GM21381 (cell line): ENCODE data around the gene HIGD2A.
"Not testable (repeated sequence)": the region's sequence is repeated elsewhere in the genome, so short reads cannot be mapped to it uniquely, and the experiment has no call there.

Experiments used
- ATAC-seq: cut with Tn5 transposase; IDR thresholded peaks from one replicate; pipeline ENCODE4 v1.9.1; 2021; ENCODE audit warnings: mild to moderate bottlenecking, moderate library complexity; ENCODE audit not compliant: unreplicated experiment

HIGD2A gene

DNA sequence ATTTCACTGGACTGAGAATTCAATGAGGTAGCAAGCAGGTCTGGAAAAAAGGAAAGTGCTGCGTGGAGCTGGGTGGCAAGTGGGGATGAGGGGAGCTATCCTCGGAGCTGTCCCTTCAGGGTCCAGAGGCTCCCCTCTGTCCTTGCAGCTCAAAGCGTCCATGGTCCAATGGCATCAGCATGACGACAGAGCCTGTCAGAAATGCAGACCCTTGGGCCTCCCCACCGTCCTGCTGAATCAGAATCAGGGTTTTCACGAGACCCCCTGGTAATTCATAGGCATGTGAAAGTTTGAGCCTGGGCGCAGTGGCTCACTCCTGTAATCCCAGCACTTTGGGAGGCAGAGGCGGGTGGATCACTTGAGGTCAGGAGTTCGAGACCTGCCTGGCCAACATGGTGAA is 5.5 kb downstream of the HIGD2A start:
- ATAC-seq: no peak

DNA sequence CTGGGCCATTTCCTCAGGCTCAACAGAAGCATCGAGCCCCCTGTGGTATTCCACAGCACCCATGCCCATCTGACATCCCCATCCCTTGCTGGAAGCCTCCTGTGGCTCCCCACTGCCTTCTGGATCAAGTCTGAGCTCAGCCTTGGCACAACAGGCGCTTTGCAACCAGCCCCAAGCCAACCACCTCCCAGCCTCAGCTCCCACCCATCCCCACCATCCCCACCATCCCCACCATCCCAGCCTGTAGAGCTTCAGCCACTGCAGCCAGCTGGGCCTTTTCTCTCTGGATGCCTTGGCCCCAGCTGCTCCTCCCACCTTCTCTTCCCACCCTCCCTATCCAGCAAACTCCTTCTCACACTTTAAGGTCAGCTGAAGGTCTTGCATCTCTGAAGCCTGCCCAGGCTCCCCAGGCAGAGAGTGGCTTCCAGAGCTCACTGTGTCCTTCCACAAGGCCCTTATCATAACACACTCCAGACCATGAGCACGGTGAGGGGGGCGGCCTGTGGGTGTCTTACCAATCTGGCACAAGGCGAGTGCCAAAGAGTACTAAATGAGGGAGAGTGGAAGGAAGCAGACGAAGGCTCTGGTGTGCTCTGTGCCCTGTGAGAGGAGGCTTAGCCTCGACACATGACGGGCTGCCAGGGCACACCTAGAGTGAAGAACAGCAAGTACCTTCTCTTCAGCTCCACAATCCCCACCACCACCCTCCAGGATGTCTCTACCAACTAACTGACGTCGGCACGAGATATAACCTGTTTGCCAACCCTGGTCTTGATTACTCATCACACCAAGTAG is 6.5 kb downstream of the HIGD2A start:
- no peak for ATAC-seq

DNA sequence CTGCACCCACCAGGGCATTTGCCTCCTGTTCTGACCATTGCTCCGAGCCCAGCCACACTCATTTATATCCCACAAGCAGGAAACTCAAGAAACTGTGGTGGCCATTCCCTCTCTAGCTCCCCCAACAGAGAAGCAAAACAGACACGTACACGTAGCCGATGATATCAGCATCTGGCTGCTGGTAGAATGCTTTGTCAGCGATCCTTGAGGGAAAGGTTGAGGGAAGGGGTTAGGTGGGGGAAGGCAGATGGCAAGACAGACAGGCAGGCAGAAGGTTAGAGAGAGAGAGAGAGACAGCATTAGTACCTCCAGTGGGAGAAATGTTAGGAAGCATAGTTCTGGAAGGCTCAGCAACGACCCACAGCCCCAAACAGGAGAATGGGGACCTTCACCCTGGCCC is 7.8 kb downstream of the HIGD2A start:
- ATAC-seq: no peak

DNA sequence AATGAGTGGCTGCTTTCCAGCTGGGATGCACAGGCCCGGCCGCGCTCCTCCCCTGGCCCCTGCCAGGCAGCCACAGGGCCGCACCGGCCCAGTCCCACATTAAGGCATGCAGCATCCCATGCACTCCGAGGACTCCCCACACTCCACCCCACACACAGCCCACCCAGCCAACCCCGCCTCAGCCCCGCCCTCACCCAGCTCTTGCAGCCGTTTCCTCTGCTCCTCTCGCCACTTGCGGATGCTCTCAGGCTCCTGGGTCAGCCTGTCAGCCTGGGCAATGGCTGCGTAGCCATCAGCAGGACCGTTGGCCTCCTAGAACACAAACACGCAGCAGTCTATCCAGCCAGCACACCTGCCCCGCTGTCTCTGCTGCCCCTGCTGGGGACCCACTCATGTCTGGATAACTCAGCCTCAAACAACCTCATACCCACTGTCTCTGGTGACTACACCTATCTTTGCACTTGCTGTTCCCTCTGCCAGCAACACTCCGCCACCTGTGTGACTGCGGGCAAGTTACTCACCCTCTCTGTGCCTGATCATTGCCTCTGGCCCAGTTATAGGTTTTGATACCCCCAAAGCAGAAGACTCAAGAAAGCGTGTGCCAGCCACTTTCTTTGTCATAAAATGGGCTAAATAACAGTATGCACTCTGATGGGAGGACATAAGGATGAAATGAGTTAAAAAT is 9.3 kb downstream of the HIGD2A start:
- no peak for ATAC-seq

DNA sequence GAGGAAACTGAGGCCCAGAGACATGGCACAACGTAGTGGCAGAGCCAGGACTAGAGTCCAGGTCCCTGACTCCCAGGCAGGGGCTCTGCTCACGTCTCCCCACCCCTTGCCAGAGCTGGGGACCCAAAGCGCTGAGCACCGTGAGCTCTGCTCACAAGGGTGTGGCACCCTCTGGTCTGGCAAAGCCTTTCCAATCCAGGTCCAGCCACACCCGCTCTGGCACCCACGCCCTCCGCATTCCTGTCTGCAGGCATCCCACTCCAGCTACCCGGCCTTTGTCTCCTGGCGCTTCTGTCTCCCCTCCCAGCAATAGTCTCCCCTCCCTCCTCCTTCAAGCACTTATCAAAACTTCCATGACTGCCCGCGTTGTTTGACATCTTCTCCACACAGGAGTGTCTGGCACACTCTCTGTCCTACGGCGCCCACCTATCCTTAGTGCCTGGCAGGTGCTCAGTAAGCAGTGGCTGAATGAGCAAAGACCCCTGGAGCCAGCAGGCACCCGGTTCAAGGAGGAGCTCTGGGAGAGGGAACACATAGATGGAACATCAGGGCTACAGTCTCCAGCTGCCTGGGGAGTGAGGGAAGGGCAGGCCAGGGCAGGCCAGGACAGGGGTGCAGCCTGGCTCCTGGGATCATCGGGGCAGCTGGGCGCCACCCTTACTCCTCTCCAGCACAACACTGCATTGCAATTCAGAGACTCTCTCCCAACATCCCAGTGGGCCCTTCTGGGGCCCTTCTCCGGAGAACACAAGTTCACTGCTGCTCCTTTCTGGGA is 12.0 kb downstream of the HIGD2A start:
- no peak for ATAC-seq

DNA sequence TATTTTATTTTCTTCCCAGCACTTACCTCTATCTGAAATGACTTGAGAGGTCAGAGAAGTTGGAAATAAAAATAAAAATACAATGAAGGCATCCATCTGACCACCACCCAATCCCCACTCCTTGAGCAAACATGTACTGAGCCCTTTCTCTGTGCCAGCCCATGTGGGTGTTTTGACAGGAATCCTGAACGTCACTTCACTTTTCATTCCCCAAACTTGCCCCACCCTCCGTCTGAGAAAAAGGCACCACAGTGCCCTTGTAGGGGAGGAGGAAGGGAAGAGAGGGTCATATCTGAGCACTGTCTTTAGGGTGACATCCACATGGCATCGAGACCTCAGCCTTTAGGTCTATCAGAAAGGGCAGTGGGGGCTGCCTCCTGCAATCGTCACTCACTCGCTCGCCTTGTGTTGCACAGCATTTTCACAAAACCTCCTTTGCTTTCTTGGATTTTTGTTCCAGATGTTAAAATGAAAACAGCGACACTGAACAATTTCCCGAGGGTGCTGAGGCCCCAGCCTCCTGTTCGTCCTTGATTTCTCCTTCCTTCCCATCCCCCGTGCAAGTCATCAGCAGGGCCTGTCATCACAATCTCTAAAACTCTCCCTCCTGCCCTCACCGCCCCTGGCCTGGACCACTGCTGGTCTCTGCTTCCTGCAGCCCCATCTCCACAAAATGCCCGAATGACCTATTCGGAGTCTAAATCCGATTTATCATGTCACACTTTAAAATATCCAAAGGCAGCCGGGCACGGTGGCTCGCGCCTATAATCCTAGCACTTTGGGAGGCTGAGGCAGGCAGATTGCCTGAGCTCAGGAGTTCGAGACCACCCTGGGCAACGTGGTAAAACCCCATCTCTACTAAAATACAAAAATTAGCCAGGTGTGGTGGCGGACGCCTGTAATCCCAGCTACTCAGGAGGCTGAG is 13.0 kb downstream of the HIGD2A start:
- ATAC-seq: no peak

DNA sequence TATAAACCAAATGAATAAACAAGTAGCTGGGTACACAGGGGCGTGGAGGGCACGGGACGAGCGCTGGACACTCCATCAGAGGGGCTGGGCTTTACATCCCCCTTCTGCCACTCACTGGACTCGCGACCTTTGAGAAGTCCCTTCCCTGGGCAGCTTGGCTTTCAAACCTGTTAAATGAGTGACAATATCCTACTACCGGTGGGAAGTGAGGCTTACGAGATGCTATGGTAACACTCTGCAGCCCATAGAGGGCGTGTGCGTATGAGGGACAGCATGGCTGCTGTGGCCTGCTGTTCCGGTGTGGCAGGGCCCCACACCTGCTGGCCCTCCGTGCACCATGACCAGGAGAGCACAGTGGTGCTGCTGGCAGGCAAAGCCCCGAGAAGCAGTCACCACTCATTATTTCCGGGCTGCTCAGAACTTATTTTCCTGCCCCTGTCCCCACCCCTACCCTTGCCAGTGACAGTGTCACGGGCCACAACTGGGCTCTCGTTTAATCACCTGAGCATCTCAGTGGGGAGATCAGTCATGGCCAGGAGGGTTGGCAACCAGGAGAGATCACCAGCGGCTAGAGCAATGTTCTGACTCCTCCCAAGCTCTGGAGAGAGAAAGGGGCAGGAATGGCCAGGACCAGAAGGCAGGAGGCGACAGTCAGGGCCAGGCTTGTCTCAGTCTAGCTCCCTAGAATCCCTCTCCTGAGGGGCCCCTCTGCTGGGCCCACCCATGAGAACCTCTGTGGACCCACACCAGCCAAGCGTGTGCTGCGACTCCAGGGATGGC is 17.3 kb downstream of the HIGD2A start:
- no peak for ATAC-seq

DNA sequence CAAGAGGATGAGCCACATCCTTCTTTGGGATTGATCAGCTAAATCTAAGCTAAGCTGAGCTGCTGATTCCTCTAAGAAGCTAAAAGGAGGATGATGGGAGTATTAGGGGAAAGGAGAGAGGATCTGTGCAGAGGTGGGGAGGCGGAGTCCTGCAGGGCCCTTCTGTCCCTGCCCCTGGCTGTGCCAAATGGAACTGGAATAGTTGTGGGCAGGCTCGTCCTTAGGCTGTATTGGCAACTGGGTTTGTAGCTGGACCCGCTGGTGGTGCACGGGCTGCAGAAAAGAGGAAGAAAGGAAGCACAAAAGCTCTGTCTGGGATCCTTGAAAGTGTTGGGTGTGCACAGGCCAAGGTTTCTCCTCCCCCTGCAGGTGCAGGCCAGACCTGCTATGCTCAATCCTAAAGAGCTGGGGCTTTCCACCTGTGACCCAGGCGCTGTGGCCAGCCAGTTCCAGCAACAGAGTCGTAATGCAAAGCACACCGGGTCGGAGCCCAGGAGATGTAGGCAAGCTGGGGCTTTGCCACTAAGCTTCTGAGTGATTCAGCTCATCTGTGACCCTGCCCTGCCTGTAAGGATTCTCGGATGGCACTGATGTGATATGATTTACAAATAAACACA is 18.0 kb downstream of the HIGD2A start:
- no peak for ATAC-seq

DNA sequence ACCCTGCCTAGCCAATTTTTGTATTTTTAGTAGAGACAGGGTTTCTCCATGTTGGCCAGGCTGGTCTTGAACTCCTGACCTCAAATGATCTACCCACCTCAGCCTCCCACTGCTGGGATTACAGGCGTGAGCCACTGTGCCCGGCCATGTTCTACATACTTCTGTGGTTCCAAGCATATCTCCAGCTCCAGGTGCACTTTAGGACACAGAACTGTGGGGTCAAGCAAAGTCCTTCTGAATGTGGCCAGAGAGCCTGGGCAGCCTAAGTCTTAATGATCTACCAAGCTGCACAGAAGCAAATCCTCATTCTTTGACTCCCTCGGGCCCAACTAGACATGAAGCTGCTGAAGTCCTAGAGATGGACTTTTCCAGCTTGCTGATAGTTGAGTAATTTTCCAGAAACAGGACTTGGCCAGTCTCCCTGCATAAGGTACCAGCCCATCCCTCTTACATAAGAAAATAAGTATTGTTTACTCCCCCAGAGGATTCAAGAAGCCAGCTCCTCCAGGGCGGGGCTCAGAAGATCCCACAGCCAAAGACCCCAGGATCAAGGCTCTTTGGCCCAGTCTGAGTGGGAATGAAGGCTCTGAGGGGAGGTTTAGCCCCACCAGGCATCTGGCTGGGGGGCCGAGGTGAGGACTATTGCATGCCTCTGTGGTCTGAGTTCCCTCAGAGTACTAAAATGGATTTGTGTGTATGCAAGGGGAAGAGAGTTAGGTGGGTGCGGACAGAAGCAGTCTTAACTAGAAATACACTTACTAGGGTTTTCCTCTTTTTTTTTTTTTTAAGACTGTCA is 19.1 kb downstream of the HIGD2A start:
- ATAC-seq: no peak

DNA sequence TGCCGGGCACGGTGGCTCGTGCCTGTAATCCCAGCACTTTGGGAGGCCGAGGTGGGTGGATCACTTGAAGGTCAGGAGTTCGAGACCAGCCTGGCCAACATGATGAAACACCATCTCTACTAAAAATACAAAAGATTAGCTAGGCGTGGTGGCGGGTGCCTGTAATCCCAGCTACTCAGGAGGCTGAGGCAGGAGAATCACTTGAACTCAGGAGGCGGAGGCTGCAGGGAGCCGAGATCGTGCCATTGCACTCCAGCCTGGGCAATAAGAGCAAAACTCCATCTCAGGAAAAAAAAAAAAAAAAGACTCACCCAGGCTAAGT is 19.7 kb downstream of the HIGD2A start:
- ATAC-seq: not testable (repeated sequence)

DNA sequence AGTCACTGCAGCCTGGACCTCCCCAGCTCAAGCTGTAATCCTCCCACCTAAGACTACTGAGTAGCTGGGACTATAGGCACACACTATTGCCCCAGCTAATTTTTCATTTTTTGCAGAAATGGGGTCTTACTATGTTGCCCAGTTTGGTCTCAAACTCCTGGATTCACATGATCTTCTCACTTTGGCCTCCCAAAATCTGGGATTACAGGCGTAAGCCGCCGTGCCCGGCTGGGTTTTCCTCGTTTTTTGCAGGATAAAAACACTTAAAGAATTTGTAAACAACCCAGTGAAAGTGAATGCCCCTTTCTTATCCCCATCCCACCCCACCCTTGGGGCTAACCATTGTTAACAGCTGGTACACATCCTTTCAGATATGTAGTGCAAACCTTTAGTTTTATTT is 20.0 kb downstream of the HIGD2A start:
- ATAC-seq: no peak

DNA sequence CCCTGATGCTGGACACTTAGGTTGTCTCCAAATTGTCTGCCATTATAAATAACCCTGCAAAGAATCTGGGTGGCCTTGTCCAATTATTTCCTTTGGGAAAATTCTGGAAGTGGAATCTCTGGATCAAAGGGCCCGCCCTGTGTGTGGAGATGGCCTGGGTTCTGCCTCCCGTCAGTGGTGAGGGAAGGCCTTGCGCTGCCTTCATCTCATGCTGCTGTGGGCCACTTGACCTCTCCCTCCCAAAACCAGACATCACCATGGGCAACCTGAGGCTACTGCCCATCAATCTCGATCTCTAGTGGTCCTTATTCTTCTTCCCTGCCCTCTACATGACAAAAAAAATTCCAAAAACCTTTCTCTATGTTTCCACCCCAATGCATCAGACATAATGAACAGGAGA is 21.2 kb downstream of the HIGD2A start:
- no peak for ATAC-seq

DNA sequence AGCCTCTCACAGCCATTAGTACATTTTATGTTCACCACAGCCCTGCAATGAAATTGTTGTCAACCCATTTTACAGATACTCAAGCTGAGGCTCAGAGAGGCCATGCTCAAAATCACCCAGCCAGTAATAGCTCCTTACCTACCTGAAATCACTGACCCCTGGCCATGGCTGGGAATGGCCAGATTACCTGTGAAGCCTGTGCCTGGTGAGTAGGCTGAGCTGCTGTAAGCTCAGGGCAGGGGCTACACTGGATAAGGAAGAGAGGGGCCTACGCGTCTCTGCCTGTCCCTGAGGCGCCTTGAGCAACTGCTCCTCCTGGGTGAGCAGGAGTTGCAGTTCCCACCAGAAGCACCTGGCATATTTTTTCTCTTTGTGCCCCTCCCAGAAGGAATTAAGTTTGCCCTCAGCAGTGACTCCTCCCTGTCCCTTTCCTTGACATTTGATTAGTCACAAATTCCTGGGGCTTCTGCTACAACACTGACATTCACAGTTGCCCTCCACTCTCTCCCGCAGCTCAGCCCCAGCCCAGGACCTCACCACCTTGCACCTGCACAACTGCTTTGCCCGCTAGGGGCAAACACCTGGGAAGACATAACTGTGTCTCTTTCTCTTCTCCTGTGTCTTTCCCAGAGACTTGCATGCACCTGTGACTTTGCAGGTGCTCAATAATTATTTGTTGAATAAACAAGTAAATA is 22.1 kb downstream of the HIGD2A start:
- no peak for ATAC-seq

DNA sequence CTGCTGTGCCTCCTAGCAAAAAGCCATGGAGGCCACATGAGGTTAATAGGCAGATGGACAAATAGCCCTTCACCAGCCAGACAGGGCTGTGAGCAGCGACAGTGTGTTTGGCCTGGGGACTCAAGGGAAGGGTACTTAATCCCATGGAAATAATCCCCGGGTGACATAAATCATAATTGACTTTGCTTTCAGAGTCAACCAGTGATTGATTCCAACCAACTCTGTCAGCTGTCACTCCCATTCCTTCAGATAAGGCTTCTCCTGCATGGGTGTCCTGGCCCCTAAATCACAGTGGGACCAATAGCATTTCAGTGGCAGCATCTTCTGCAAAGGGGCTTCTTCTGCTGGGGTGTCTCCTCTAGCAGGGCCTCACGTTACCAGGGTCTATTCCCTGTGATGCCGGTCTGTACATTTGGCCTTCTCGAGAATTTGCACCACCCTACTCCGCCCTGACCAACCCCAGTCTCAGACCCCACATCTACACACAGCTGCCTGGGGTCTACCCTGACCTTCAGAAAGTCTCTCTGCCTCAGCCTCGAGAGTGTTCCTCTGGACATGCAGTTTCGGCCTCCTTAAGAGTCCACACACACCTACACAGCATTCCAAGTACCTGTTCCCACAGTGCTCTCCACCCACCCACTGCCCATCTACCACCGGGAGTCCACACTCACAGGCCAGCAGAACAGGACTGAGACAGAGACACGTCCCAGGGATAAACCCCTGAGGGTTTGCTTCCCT is 24.1 kb downstream of the HIGD2A start:
- ATAC-seq: no peak

DNA sequence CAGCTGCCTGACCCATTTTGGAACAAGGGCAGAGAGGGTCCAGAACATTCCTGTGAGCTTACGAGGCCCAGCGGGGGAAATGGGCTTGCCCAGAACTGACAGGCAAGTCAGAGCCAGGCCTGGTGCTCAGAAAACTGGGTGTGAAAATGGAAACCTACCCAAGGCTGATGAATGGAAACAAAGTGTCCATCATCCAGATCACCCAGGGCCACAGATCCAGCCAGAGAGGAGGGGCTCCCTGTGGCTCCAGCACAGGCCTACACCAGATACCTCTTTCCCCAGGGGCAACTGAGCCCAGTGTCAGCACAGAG is 24.7 kb downstream of the HIGD2A start:
- ATAC-seq: no peak

DNA sequence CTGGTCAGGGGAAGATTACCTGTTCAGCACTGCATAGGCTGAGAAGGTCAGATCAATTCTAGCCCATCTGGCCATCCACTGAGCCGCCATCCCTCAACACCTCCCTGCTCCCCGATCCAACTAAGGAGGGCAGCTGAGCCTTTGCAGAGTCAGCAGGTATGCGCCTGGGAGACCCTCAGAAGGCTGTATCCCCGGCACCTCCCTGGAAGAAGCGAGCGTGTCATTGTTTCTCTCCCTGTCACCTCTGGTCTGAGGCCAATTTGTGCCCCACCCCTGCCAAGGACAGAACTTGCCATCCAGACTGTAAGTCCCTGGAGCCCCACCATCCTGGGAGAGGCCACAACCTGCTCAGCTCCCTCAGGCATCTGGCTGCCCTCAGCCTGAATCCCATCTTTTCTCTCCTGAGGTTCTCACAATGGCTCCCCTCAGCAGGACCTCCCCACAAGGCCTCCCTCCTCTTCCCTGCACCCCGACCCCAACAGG is 25.2 kb downstream of the HIGD2A start:
- ATAC-seq: no peak

DNA sequence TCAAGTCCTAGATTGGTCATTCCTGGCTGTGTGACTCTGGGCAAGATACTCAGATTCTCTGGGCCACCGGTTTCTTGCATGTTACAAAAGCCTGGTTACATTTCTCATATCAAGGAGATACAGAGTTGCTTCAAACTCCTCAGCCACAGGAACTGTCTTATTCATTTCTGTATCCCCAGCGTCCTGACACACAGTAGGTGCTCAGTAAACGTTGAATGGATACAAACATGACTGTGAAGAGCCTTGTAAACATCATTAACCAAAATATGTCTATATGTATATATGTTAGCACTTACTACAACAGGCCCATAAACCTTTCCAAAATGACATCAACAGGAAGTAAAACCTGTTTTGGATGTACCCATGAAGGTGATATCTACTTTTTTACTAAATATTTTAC is 26.2 kb downstream of the HIGD2A start:
- ATAC-seq: no peak
